H9 (cell line): ENCODE measurements around the gene MDFI. TPM values are rescaled to one million over a fixed set of nuclear protein-coding genes. Genes with fewer than 3 reads are reported as not detected.

Source experiments
- DNase-seq: peaks from one replicate; pipeline ENCODE4 v3.0.0-alpha.2; 2017
- H2AFZ ChIP-seq: one replicate; pipeline ENCODE4 v1.6.1; 2013; ENCODE audit warnings: mild to moderate bottlenecking, low read length, control low read depth, moderate library complexity
- H2AK5ac ChIP-seq: 2 replicates; pipeline ENCODE4 v1.6.1; 2013; ENCODE audit warnings: low read length, control low read depth, mixed read lengths; ENCODE audit not compliant: insufficient read length
- H2BK120ac ChIP-seq: one replicate; pipeline ENCODE4 v1.6.1; 2013; ENCODE audit warnings: low read depth, mild to moderate bottlenecking, low read length, control low read depth, inconsistent platforms; ENCODE audit not compliant: poor library complexity, severe bottlenecking
- H2BK12ac ChIP-seq: 2 replicates; pipeline ENCODE4 v1.6.1; 2013; ENCODE audit warnings: low read length, control low read depth, mixed read lengths, low read depth; ENCODE audit not compliant: insufficient read length
- H2BK15ac ChIP-seq: 2 replicates; pipeline ENCODE4 v1.6.1; 2013; ENCODE audit warnings: low read depth, low read length, control low read depth
- H2BK20ac ChIP-seq: one replicate; pipeline ENCODE4 v1.6.1; 2013; ENCODE audit warnings: low read depth, mild to moderate bottlenecking, low read length, control low read depth, inconsistent platforms; ENCODE audit not compliant: poor library complexity, severe bottlenecking
- H2BK5ac ChIP-seq: 2 replicates; pipeline ENCODE4 v1.6.1; 2013; ENCODE audit warnings: low read length, control low read depth, mixed read lengths; ENCODE audit not compliant: insufficient read length
- H3K14ac ChIP-seq: 2 replicates; pipeline ENCODE4 v1.6.1; 2013; ENCODE audit warnings: low read length, control low read depth; ENCODE audit not compliant: insufficient read depth
- H3K18ac ChIP-seq: 2 replicates; pipeline ENCODE4 v1.6.1; 2013; ENCODE audit warnings: low read depth, mild to moderate bottlenecking, mixed read lengths, low read length, control low read depth; ENCODE audit not compliant: insufficient read length
- H3K23ac ChIP-seq: 2 replicates; pipeline ENCODE4 v1.6.1; 2013; ENCODE audit warnings: low read length, control low read depth, mixed read lengths, low read depth; ENCODE audit not compliant: insufficient read length
- H3K23me2 ChIP-seq: 2 replicates; pipeline ENCODE4 v1.6.1; 2013; ENCODE audit warnings: low read depth, mild to moderate bottlenecking, mixed read lengths, low read length, control low read depth; ENCODE audit not compliant: insufficient read length, poor library complexity, severe bottlenecking
- H3K27ac ChIP-seq: 2 replicates; pipeline ENCODE4 v1.5.1; 2013; ENCODE audit warnings: low read length, control low read depth, mixed read lengths, low read depth; ENCODE audit not compliant: insufficient read length
- H3K27me3 ChIP-seq: 2 replicates; pipeline ENCODE4 v1.6.1; 2013; ENCODE audit warnings: low read length, control low read depth, inconsistent platforms; ENCODE audit not compliant: insufficient read depth
- H3K4ac ChIP-seq: 2 replicates; pipeline ENCODE4 v1.6.1; 2013; ENCODE audit warnings: low read depth, mild to moderate bottlenecking, control low read depth, inconsistent platforms, low read length, moderate library complexity
- H3K4me1 ChIP-seq: 2 replicates; pipeline ENCODE4 v1.6.1; 2013; ENCODE audit warnings: low read length, control low read depth, inconsistent platforms; ENCODE audit not compliant: insufficient read depth
- H3K4me2 ChIP-seq: 2 replicates; pipeline ENCODE4 v1.6.1; 2013; ENCODE audit warnings: low read length, control low read depth, mixed read lengths; ENCODE audit not compliant: insufficient read length, insufficient read depth
- H3K56ac ChIP-seq: 2 replicates; pipeline ENCODE4 v1.6.1; 2013; ENCODE audit warnings: low read depth, mild to moderate bottlenecking, mixed read lengths, low read length, control low read depth; ENCODE audit not compliant: insufficient read length
- H3K79me1 ChIP-seq: 2 replicates; pipeline ENCODE4 v1.6.1; 2013; ENCODE audit warnings: low read depth, mild to moderate bottlenecking, moderate library complexity, low read length, control low read depth, inconsistent platforms; ENCODE audit not compliant: insufficient read depth, poor library complexity, severe bottlenecking
- H3K79me2 ChIP-seq: 2 replicates; pipeline ENCODE4 v1.6.1; 2013; ENCODE audit warnings: low read length, control low read depth, inconsistent platforms; ENCODE audit not compliant: insufficient read depth
- H3K9ac ChIP-seq: 2 replicates; pipeline ENCODE4 v1.6.1; 2013; ENCODE audit warnings: low read length, control low read depth, mixed read lengths; ENCODE audit not compliant: insufficient read length; ENCODE audit errors: extremely low read depth
- H3K9me3 ChIP-seq: one replicate; pipeline ENCODE4 v1.6.1; 2013; ENCODE audit warnings: low read depth, low read length, inconsistent platforms; ENCODE audit not compliant: control insufficient read depth
- H3T11ph ChIP-seq: one replicate; pipeline ENCODE4 v1.6.1; 2013; ENCODE audit warnings: mild to moderate bottlenecking, low read length, control low read depth, inconsistent platforms
- H4K20me1 ChIP-seq: one replicate; pipeline ENCODE4 v1.6.1; 2013; ENCODE audit not compliant: control insufficient read depth, insufficient read length, insufficient read depth
- H4K5ac ChIP-seq: 2 replicates; pipeline ENCODE4 v1.6.1; 2013; ENCODE audit warnings: low read depth, mild to moderate bottlenecking, mixed read lengths, low read length, control low read depth; ENCODE audit not compliant: insufficient read length
- H4K8ac ChIP-seq: replicated peaks from 2 replicates; pipeline ENCODE4 v1.6.1; 2013; ENCODE audit warnings: low read length, control low read depth, mixed read lengths, low read depth; ENCODE audit not compliant: insufficient read length
- H4K91ac ChIP-seq: 2 replicates; pipeline ENCODE4 v1.6.1; 2013; ENCODE audit warnings: low read depth, mild to moderate bottlenecking, moderate library complexity, mixed read lengths, low read length, control low read depth; ENCODE audit not compliant: insufficient read length
- H3K27ac Mint-ChIP-seq, 3 experiments: 2 replicates in 2 of 3; 3 replicates in 1 of 3; pipeline ENCODE4 v1.8.0; 2020 to 2021; ENCODE audit warnings: mixed read lengths in 3 of 3, mild to moderate bottlenecking in 1 of 3, moderate library complexity in 1 of 3
- H3K27me3 Mint-ChIP-seq: 2 replicates; pipeline ENCODE4 v1.8.0; 2021; ENCODE audit warnings: low read depth, mild to moderate bottlenecking, moderate library complexity, mixed read lengths
- H3K36me3 Mint-ChIP-seq, 3 experiments: 2 replicates in 2 of 3; 3 replicates in 1 of 3; pipeline ENCODE4 v1.8.0; 2020 to 2021; ENCODE audit warnings: low read depth in 3 of 3, mixed read lengths in 3 of 3; ENCODE audit not compliant: insufficient read depth in 1 of 3
- H3K4me1 Mint-ChIP-seq, 2 experiments: 2 replicates each; pipeline ENCODE4 v1.8.0; 2020; ENCODE audit warnings: mixed read lengths in 2 of 2
- H3K4me3 Mint-ChIP-seq, 2 experiments: 2 replicates in 1 of 2; 3 replicates in 1 of 2; pipeline ENCODE4 v1.8.0; 2020 to 2021; ENCODE audit warnings: mild to moderate bottlenecking in 2 of 2, mixed read lengths in 2 of 2, moderate library complexity in 1 of 2
- H3K9me3 Mint-ChIP-seq, 2 experiments: 2 replicates in 1 of 2; 3 replicates in 1 of 2; pipeline ENCODE4 v1.8.0; 2020; ENCODE audit warnings: mild to moderate bottlenecking in 2 of 2, mixed read lengths in 2 of 2, moderate library complexity in 1 of 2
- CTCF ChIP-seq: fragments of 200-600 bp; sonication (generic); conservative IDR thresholded peaks from 3 replicates; pipeline ENCODE4 v1.8.0; 2021; ENCODE audit warnings: antibody characterized with exemption, mild to moderate bottlenecking
- WGBS: extraction: QIAGEN DNeasy Blood & Tissue Kit; methylation state at CpG from one replicate; pipeline ENCODE4 v1.1.7; 2013; ENCODE audit warnings: missing lambda C conversion rate, low lambda C conversion rate, mixed read lengths; ENCODE audit not compliant: insufficient read length; ENCODE audit errors: extremely low coverage; 5-methylcytosine and 5-hydroxymethylcytosine counted together
- total RNA-seq: library from RNA; stranded (reverse); gene quantifications from 2 replicates; pipeline ENCODE4 v1.2.1, GENCODE V29; 2021

The MDFI gene
- total RNA-seq, 1 experiment from 2014 or later = 45.0 TPM

GRCh38 chr6:41656002-41656691 is 17.9 kb downstream of the MDFI start:
- H3K4me1 ChIP-seq = no peaks in the 10 kb centered on the region
- H3T11ph ChIP-seq = no peak overlapping the region
- H2BK20ac ChIP-seq = no peak overlapping the region
- H2BK12ac ChIP-seq = no peak overlapping the region
- H3K27me3 ChIP-seq = no peaks in the 10 kb centered on the region
- H3K9me3 Mint-ChIP-seq = no peaks in the 10 kb centered on the region
- peaks cover 9 to 21% of the 10 kb centered on the region in 2 experiments; a peak in 3 of 4 replicates for H3K4me1 Mint-ChIP-seq
- no peak overlapping the region for H3K9ac ChIP-seq
- peak overlapping the region in 2 of 3 experiments; percentile 0 to 1; a peak in 3 of 7 replicates for H3K27ac Mint-ChIP-seq
- H4K91ac ChIP-seq = no peak overlapping the region
- H3K27ac ChIP-seq = no peak overlapping the region
- no peak overlapping the region for H3K56ac ChIP-seq
- H3K23ac ChIP-seq = no peak overlapping the region
- no peaks in the 10 kb centered on the region for H3K23me2 ChIP-seq
- H3K36me3 Mint-ChIP-seq = peaks cover 8 to 17% (median 9%) of the 10 kb centered on the region in 3 experiments; a peak in 5 of 7 replicates
- no peaks in the 10 kb centered on the region for H3K79me2 ChIP-seq
- no peak for DNase-seq
- no peak overlapping the region for H2AK5ac ChIP-seq
- no peak overlapping the region for H3K4me3 Mint-ChIP-seq
- H2BK120ac ChIP-seq = no peak overlapping the region
- no peak for TF ChIP-seq CTCF
- H3K4me2 ChIP-seq = no peak overlapping the region
- H2BK15ac ChIP-seq = no peak overlapping the region
- no peaks in the 10 kb centered on the region for H4K20me1 ChIP-seq
- H3K9me3 ChIP-seq = no peaks in the 10 kb centered on the region
- no peak overlapping the region for H3K4ac ChIP-seq
- peaks cover 16% of the 10 kb centered on the region for H3K27me3 Mint-ChIP-seq
- H3K79me1 ChIP-seq = no peaks in the 10 kb centered on the region
- H3K14ac ChIP-seq = no peak overlapping the region
- H2AFZ ChIP-seq = no peak overlapping the region
- no peak overlapping the region for H2BK5ac ChIP-seq
- no peak overlapping the region for H3K18ac ChIP-seq
- no peak overlapping the region for H4K5ac ChIP-seq
- H4K8ac ChIP-seq = no peak overlapping the region
- WGBS = 100% methylated on average over 2 of the region's 14 CpGs
